GM12801 (cell line): ENCODE measurements around the gene S1PR4.

Experiments
- TF ChIP-seq, protein P1 (sequence below): IDR thresholded peaks from one replicate; pipeline ENCODE4 v1.5.1; 2011; ENCODE audit warnings: control low read depth; ENCODE audit not compliant: insufficient read length; ENCODE audit errors: extremely low read depth

The S1PR4 gene

DNA sequence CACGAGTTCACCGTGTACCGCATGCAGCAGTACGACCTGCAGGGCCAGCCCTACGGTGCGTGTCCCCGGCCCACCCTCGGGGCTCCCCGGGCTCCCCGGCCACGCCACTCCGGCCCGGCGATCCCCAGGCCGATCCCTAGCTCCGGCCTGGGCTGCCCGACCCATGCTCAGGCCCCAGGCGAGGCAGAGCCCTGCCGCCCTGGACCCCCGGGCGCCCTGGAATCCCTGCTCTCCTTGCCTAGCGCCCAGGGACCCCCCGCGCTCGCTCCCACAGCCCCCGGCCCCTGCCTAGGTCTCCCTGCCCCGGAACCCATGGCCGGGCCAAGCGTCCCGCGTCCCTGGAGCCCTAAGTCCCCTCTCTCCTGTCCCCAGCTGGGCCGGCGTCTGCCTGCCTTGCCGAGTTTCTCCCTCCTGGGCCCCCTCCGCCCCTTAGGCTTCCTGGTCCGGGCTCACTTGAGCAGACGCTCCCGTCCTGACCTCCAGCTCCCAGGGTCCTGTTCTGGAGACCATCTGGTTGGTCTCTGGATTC, 7.7 kb downstream of the S1PR4 start:
- TF ChIP-seq, protein P1, sequence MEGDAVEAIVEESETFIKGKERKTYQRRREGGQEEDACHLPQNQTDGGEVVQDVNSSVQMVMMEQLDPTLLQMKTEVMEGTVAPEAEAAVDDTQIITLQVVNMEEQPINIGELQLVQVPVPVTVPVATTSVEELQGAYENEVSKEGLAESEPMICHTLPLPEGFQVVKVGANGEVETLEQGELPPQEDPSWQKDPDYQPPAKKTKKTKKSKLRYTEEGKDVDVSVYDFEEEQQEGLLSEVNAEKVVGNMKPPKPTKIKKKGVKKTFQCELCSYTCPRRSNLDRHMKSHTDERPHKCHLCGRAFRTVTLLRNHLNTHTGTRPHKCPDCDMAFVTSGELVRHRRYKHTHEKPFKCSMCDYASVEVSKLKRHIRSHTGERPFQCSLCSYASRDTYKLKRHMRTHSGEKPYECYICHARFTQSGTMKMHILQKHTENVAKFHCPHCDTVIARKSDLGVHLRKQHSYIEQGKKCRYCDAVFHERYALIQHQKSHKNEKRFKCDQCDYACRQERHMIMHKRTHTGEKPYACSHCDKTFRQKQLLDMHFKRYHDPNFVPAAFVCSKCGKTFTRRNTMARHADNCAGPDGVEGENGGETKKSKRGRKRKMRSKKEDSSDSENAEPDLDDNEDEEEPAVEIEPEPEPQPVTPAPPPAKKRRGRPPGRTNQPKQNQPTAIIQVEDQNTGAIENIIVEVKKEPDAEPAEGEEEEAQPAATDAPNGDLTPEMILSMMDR: no peak

DNA sequence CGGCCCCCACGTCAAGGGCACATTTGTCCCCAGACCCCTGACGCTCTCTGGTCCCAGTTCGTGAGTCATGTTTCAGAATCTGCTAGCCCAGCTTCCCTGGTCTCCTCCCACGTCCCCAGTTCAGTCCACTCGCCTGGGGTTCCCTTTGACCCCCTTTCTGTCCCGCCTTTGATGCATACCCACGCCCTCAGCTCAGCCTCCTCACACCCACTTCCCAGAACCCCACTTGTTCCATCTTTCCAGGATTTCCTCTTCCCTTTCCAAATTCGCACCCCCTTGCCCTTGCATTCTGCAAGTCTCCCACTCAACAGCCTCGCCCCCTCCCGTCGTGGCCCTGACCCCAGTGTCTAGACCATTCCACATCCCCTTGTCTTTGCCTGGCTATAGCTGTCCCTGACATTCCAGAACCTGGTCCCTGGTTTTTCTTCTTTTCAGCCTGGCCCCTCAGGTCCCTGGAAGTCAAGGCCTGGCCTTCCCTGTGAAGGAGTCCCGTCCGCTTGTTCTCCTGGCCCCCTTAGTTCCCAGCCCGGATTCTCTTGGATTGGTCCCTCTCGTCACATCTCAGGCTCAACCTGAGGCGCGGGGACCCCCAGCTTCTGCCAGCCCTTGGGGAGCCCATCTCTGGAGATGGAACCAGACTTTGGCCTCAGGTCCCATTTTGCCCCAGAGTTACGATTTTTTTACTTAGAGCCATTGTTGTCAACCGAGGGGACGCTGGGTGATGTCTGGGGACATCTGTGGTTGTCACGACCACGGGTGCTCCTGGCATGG, 8.5 kb downstream of the S1PR4 start:
- TF ChIP-seq, protein P1: no peak

DNA sequence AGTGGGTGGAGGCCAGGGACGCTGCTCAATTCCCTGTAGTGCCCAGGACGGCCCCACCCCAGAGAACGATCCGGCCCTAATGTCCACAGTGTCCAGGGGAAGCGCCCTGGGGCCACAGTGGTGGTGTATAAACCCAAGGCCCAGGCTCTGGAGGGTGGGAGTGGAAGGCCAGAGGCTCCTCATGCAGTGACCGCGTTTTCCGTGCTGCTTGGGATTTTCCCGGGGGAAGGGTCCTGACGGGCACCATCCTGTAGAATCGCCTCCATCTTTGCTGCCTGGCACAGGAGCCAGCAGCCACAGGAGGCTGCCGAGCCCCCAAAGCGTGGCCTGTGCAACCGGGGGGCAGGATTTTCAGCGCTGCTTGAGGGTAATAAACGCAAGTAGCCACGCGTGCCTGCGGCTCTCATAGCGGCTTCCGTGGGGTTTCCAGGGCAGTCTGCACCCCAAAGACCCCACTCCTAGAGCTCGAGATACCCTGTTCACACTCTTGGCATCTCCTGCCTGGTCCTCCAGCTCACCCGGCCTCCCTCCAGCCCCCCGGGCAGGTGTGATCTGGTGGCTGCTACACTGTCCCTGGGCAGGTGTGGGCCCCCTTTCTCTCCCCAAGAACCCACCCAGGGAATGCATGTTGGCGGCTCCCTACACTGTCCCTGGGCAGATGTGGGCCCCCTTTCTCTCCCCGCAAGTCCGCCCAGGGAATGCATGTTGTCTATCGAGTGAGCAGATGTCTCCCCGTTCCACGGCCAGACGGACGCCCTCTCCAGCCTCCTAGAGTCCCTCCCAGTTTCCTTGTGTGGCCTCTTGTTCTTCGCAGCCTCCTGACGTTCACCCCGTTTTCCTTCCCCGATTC, 9.3 kb downstream of the S1PR4 start:
- TF ChIP-seq, protein P1: no peak

DNA sequence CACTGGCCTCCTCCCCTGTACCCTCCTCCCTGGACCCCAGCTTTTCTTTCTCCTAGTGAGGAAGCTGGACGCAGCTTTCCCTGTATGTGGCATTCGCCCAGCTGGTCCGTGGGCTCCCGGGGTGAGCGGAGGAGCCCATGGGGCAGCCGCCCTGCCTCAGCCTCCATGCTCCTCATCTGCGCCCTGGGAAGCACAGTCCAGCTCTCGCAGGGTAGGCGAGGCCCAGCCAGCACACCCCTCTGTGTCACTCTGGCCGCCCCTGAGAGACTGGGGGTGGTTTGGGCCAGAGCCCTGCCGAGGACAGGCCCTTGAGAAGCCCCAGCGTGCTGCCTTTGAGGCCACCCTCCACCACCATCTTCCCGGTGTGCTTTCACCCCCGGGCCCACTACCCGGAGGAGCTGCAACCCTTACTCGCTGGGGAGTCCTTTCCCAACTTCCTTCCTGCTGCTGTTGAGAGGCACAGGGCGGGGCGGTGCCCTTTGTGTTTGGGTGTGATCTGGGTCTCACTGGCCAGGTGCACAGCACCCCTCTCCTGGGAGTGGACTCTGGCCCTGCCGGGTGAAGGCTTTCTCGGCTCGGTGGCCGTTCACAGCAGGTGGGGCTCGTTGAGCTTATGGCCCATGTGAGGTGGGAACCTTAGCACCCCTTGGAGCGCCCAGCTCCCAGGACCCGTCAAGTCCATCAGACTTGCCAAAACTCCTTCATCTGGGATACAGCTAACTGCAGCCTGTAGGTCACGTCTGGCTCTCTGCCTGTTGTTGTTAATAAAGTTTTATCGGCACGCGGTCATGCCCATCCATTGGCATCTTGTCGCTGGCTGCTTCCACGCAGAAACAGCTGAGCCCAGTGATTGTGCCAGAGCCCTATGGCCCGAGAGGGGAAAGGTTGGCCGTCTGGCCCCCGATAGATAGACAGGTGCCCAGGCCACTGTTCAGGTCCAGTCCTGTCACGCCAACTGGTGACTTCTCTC, 10.3 kb downstream of the S1PR4 start:
- TF ChIP-seq, protein P1: no peak

DNA sequence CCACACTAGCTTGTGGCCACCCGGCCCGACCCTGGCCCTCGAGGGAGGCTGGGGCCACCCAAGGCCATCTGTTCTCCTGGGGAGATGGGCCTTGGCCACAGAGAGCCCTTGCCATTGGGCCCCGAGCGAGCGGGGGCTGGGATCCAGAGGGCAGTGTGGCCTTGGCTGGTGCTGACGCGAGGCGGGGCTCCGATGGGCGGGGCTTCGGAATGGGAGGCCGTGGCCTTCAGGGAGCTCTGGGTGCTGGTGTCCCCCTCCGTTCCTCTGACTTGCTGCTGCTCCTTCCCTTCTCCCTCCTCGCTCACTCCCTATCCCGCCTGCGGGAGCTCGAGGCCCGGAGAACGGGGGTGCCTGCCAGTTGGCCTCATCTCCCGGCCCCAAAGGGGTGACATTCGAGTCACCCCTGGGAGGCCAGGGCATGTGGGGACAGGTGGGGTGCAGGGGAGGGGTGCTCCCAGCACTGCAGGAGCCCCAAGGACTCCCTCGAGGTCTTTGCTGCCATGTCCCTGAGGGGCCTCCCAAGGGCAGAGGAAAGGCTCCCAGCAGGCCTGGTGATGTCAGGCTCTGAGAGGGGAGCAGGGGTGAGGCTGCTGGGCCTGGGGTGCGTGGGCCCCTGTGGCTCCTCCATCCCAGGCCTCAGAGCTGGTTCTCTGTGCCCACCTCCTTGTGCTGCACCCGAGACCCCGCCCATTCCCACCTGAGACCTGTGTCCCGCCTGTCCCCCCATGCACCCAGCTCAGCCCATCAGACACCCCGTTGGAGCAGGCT, 11.3 kb downstream of the S1PR4 start:
- TF ChIP-seq, protein P1: no peak

DNA sequence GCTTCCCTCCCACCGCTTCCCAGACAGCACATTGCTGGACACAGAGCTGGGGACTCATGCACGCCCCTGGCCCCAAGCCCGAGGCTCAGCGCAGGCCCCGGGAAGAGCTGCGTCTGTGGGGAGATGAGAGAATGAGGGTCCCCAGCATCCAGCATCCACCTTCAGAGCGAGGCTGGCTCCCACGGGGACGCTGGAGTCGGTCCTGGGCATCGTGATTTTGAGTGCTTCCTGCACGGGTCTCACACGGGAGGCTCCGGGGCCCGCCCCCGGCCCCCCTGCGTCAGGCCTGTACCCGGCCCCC, 11.9 kb downstream of the S1PR4 start:
- TF ChIP-seq, protein P1: no peak
